ENCODE data around the gene WNT7B.

The WNT7B gene

DNA sequence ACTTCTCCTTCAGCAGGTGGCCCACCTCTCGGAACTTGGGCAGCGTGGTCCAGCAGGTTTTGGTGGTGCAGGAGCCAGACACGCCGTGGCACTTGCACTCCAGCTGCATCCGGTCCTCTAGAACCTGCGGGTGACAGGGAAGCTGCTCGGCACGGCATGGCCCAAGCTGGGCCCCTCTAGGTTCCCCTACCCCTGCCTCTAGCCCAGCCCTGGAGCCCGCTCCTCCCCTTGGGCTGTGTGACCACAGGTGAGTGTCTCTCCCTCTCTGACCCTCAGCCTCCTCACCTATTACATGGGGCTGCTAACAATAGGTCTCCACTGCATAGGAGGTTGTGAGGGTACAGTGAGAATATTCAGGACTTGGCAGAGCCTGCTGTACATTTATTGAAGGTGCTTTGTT, 53.8 kb downstream of the WNT7B start:
- ChIA-PET POLR2A (no interaction called here), CTCF (no interaction called here)
- no peak overlapping the region for H3K4me3 ChIP-seq (ENCODE audit: low read depth, low read length)
- DNase-seq (ENCODE audit: low read depth, low spot score): no peak
- no peak for TF ChIP-seq CTCF (IDR thresholded peaks at IDR 0.05; ENCODE audit: insufficient read depth, low read length, missing control alignments)

DNA sequence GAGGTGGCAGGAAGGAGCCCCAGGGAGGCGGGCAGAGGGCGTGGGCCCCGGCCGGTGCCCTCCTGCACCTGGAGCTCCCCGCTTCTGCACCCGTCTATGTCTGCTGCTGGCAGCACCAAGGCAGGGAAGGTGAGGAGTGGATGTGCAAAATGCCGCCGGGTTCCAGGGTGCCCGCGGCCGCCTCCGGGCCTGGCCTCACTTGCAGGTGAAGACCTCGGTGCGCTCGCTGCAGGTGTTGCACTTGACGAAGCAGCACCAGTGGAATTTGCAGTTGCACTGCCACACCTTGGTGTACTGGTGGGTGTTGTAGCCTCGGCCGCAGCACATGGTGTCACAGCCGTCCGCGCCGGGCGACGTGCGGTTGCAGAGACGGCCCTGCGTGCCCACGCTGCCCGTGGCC, 54.3 kb downstream of the WNT7B start:
- no peak overlapping the region for H3K4me3 ChIP-seq (ENCODE audit: low read depth, low read length)
- POLR2A ChIA-PET: interaction anchor here (0.6 kb wide), 1 partner anchor 19 kb away, joined by 3 read pairs; no protein-coding TSS in a partner anchor
- no peak for DNase-seq (ENCODE audit: low read depth, low spot score)
- CTCF ChIA-PET: no interaction called here
- no peak for TF ChIP-seq CTCF (IDR thresholded peaks at IDR 0.05; ENCODE audit: insufficient read depth, low read length, missing control alignments)

DNA sequence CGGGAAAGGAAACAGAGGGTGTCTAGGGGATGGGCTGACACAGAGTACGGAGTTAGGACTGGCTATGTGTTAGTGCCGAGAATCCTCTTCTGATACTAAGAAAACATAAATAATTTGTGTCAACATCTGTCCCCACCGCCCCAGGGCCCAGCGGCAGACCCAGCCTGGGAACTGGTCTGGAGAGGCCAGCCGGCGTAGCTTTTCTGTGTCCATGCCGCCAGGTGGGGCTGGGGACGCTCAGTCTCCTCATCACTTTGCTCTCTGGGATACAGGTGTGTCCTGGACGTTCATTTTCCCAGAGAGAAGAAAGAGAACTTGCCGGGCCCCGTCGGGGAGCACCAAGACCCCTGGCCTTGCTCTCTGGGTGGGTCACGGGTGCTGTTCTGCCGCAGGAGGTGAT, 54.7 kb downstream of the WNT7B start:
- H3K4me3 ChIP-seq (ENCODE audit: low read depth, low read length): no peak overlapping the region
- ChIA-PET CTCF (no interaction called here), POLR2A (interaction anchor here (0.6 kb wide), 2 partner anchors 19 to 413 kb away, joined by 3 to 4 read pairs; partner anchors contain the start of gene TRMU)
- DNase-seq (ENCODE audit: low read depth, low spot score): no peak
- no peak for TF ChIP-seq CTCF (IDR thresholded peaks at IDR 0.05; ENCODE audit: insufficient read depth, low read length, missing control alignments)

GRCh38 chr22:45919504-45920286, 57.3 kb downstream of the WNT7B start:
- POLR2A ChIA-PET: no interaction called here
- no peak overlapping the region for H3K4me3 ChIP-seq (ENCODE audit: low read depth, low read length)
- CTCF ChIA-PET: interaction anchor here (1.0 kb wide), 1 partner anchor 342 kb away, joined by 3 read pairs; no protein-coding TSS in a partner anchor
- DNase-seq (ENCODE audit: low read depth, low spot score): no peak
- TF ChIP-seq CTCF (IDR thresholded peaks at IDR 0.05; ENCODE audit: insufficient read depth, low read length, missing control alignments): no peak

GRCh38 chr22:45918459-45919370, 58.2 kb downstream of the WNT7B start:
- ChIA-PET CTCF (no interaction called here), POLR2A (no interaction called here)
- DNase-seq (ENCODE audit: low read depth, low spot score): no peak
- H3K4me3 ChIP-seq (ENCODE audit: low read depth, low read length): no peak overlapping the region
- TF ChIP-seq CTCF (IDR thresholded peaks at IDR 0.05; ENCODE audit: insufficient read depth, low read length, missing control alignments): no peak

Data from AG04449 (cell line).